Measurements from ENCODE around the gene DSE.

GRCh38 chr6:116381000-116381399 lies 10.3 kb downstream of the DSE start:
- TF ChIP-seq CTCF (IDR thresholded peaks at IDR 0.05) (no peak), POLR2AphosphoS5 (IDR thresholded peaks at IDR 0.05; ENCODE audit: low read depth, low read length) (no peak), SIN3A (IDR thresholded peaks at IDR 0.05; ENCODE audit: borderline replicate concordance, insufficient read depth, low read depth, low read length) (no peak), TCF7L2 (IDR thresholded peaks at IDR 0.05; ENCODE audit: low read depth, low read length) (no peak), REST (IDR thresholded peaks at IDR 0.05; ENCODE audit: insufficient read depth in 1 of 2, low read depth in 2 of 2, low read length in 1 of 2) (no peak)

Data from Panc1 (cell line).